Cardiac atrium fibroblast (primary cell): ENCODE measurements around the gene RNU6-1. TPM values are rescaled to one million over a fixed set of nuclear protein-coding genes. Genes with fewer than 3 reads are reported as not detected.

Experiments
- total RNA-seq: library from RNA; depleted of rRNA; stranded (reverse); fragments of >200 nt; gene quantifications from 2 replicates; pipeline ENCODE4 v1.2.3, GENCODE V29; 2015

The RNU6-1 gene
- total RNA-seq, result not detected in 2 replicates

GRCh38 chr15:67839929-67840748, at the start of gene RNU6-1:
Gene RNU6-1, minus strand, starts transcription at chr15:67840045.

DNA sequence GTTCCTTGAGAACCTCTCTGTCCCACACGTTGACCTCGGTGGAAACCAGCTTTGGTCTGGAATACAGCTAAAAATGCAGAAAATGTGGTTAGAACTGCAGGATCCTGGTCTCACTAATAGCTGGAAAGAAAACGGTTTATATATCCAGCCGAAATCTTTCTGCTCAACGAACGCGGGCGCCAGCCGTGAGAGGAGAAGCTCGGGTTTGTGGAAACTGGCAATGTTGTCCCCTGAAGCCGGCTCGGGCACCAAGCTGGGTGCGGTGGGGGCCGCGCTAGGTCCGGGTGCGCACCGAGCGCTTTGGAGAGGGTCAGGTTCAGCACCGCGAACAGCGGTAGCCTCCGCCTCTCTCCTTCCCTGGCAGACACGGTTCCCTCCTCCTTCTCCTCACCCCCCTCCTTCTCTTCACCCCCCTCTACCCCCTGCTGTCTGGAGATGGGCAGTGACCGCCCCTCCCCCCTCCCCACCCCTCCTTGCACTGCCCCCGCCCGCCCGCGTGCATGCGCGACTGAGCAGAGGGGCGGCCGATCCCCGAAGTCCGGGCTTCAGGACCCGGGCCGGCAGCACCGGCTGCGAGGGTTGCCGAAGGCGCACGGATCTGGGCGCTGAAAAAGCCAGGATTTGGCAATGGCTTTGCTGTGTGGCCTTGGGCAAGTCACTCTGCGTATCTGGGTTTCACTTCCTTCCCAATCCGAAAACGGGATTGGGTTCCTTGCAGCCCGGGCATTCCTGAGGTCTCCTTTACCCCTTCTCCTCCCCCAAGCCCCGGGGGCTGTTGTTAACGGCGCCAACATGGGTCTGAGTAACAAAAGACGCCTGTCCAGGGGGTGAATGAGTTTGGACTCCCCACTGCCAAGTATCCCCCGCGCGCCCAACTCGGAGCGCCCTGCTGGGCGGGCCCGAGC, 14.6 kb downstream of the RNU6-1 start, which contains the start of gene SKOR1:
SKOR1 (plus strand) TSS at position 534 of the 905 bp plus-strand sequence; CDS start at position 628, 94 bp downstream.

Other genes with a start within 250 kb of the RNU6-1 start
- not detected in 2 replicates for gene SKOR1, start 14.5 kb downstream of the RNU6-1 start, total RNA-seq
- gene PIAS1, start 214.3 kb upstream of the RNU6-1 start, total RNA-seq, result 10.5 and 13.8 TPM in 2 replicates